ENCODE results near the gene SMPD3.

DNA sequence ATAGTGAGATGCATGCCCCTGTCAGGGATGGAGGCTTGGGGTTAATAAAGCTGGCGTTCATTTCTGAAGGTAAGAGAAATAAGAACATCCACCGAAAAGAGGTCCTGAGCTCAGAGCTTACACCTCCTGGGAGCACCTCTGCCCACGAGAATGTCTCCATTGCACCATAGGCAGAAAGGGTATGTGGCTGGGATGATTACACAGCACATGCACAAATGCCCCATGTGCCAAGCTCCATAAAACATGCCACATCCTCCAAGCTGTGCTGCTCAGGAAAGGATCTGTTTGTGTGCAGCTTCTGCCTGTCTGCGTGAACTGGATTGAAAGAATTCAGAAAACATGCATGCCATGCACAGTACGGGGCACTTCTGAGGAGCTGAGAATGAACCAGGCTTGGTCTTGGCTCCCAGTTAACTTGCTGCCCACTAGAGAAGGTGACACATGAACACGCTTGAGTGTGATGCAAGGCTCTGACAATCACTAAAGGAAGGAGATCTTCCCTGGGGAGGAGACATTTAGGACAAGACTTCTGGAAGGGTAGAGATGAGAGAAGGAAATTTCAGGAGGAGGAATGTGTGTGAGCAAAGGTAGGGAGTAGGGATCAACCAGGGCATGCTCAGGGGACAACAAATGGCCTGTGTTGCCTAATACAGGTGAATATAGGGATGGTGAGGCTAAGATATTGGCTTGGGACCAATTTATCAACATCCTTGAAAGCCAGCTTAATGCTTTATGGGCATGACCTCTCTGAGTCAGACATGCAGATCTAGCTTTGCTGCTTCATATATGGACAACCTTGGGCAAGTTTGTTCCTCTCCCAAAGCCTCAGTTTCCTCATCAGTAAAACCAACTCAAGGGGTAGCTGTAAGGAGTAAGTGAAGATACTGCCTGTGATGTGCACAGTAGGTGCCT, 32.0 kb upstream of the SMPD3 start:
- TF ChIP-seq CTCF (IDR thresholded peaks at IDR 0.05) (no peak), POLR2A (IDR thresholded peaks at IDR 0.05) (no peak)
